HCT116 (cell line): ENCODE results near the gene SLC22A5. TPM values are rescaled to one million over a fixed set of nuclear protein-coding genes. Genes with fewer than 3 reads are reported as not detected.

ENCODE experiments used
- ATAC-seq: fragments of 200-7000 bp; cut with Tn5 transposase; 2 replicates; pipeline ENCODE4 v1.9.1; 2020; ENCODE audit warnings: mild to moderate bottlenecking, moderate library complexity
- BruUV-seq: library from RNA; stranded (reverse); fragments of 400-500 nt; replicated peaks from 2 replicates; lab custom pipeline; 2021; lab: Mats Ljungman, UMichigan
- CTCF ChIA-PET: fragments of 300-600 bp; sonication (Branson Sonifier 250); formaldehyde crosslinking; loops from one replicate; lab custom pipeline; 2021; ENCODE audit warnings: antibody characterized with exemption; lab: Charles Lee
- POLR2A ChIA-PET: fragments of 300-600, 350-600 bp; sonication (Branson Sonifier 250); formaldehyde crosslinking; loops from one replicate; lab custom pipeline; 2021; ENCODE audit warnings: antibody characterized with exemption; lab: Charles Lee
- RAD21 ChIA-PET, 2 experiments: fragments of 300-600 bp; sonication (Branson Sonifier 250); formaldehyde crosslinking; loops; one replicate each; lab custom pipeline; 2023; ENCODE audit warnings: low total read pairs in 2 of 2; ENCODE audit not compliant: uncharacterized antibody in 2 of 2, unreplicated experiment in 2 of 2, low non-redundant PET in 1 of 2; lab: Charles Lee
- DNase-seq: peaks from one replicate; pipeline ENCODE4 v3.0.0-alpha.2; 2010; ENCODE audit warnings: low read depth, low spot score
- H2AFZ ChIP-seq: fragments of 200-600 bp; shearing (Covaris generic), sonication (generic); 2 replicates; pipeline ENCODE4 v1.6.1; 2017; ENCODE audit warnings: low read depth, mixed run types, mixed read lengths, antibody characterized with exemption, low read length; ENCODE audit not compliant: poor library complexity, severe bottlenecking
- H3K27ac ChIP-seq: 2 replicates; pipeline ENCODE4 v1.5.1; 2012; ENCODE audit warnings: low read depth, low read length
- H3K27me3 ChIP-seq: fragments of 200-600 bp; sonication (generic); 2 replicates; pipeline ENCODE4 v1.6.1; 2016; ENCODE audit warnings: mixed run types, low read length, mixed read lengths; ENCODE audit not compliant: insufficient read depth
- H3K36me3 ChIP-seq, 2 experiments: fragments of 200-500 bp in 1 of 2; fragments of 200-600 bp in 1 of 2; sonication (Bioruptor generic) in 1 of 2; sonication (generic) in 1 of 2; 2 replicates each; pipeline versions ENCODE4 v1.5.1 to v1.6.1; 2014 to 2016; ENCODE audit warnings: low read length in 2 of 2, inconsistent platforms in 1 of 2, mixed read lengths in 1 of 2, mixed run types in 1 of 2; ENCODE audit not compliant: insufficient read depth in 2 of 2, control insufficient read depth in 1 of 2
- H3K4me1 ChIP-seq, 2 experiments: fragments of 200-600 bp in 1 of 2; sonication (generic) in 1 of 2; 2 replicates each; pipeline versions ENCODE4 v1.5.1 to v1.6.1; 2012 to 2017; ENCODE audit warnings: low read length in 2 of 2, inconsistent platforms in 1 of 2, mild to moderate bottlenecking in 1 of 2, mixed read lengths in 1 of 2, mixed run types in 1 of 2, moderate library complexity in 1 of 2; ENCODE audit not compliant: insufficient read depth in 2 of 2, control insufficient read depth in 1 of 2
- H3K4me2 ChIP-seq: fragments of 200-600 bp; sonication (generic); 2 replicates; pipeline ENCODE4 v1.6.1; 2017; ENCODE audit warnings: mixed run types, low read length, mixed read lengths
- H3K4me3 ChIP-seq, 2 experiments: fragments of 200-600 bp in 1 of 2; sonication (generic) in 1 of 2; replicated peaks in 1 of 2; 2 replicates each; pipeline ENCODE4 v1.5.1; 2011 to 2016; ENCODE audit warnings: low read length in 2 of 2, control low read depth in 1 of 2, low read depth in 1 of 2, mild to moderate bottlenecking in 1 of 2, mixed read lengths in 1 of 2, mixed run types in 1 of 2
- H3K79me2 ChIP-seq: fragments of 200-600 bp; sonication (generic); 2 replicates; pipeline ENCODE4 v1.6.1; 2017; ENCODE audit warnings: mild to moderate bottlenecking, mixed run types, low read length, moderate library complexity, mixed read lengths; ENCODE audit not compliant: insufficient read depth
- H3K9ac ChIP-seq: fragments of 200-600 bp; sonication (generic); 2 replicates; pipeline ENCODE4 v1.6.1; 2016; ENCODE audit warnings: low read length, mixed read lengths
- H3K9me2 ChIP-seq: fragments of 200-600 bp; sonication (generic), shearing (Covaris generic); 2 replicates; pipeline ENCODE4 v1.6.1; 2017; ENCODE audit warnings: mixed run types, mild to moderate bottlenecking, moderate library complexity; ENCODE audit not compliant: insufficient read depth
- H3K9me3 ChIP-seq, 2 experiments: fragments of 200-500 bp in 1 of 2; fragments of 200-600 bp in 1 of 2; sonication (Bioruptor generic) in 1 of 2; sonication (generic) in 1 of 2; 2 replicates each; pipeline ENCODE4 v1.6.1; 2014 to 2017; ENCODE audit warnings: low read length in 2 of 2, mixed read lengths in 2 of 2, inconsistent platforms in 1 of 2, low read depth in 1 of 2, mild to moderate bottlenecking in 1 of 2, mixed run types in 1 of 2, moderate library complexity in 1 of 2; ENCODE audit not compliant: control insufficient read depth in 1 of 2, insufficient read depth in 1 of 2
- H4K20me1 ChIP-seq: fragments of 200-600 bp; sonication (generic), shearing (Covaris generic); 2 replicates; pipeline ENCODE4 v1.6.1; 2017; ENCODE audit warnings: mixed run types, mild to moderate bottlenecking, moderate library complexity; ENCODE audit not compliant: insufficient read depth
- ATF3 ChIP-seq: IDR thresholded peaks from 2 replicates; pipeline ENCODE4 v1.6.1; 2012
- CBX3 ChIP-seq: IDR thresholded peaks from 2 replicates; pipeline ENCODE4 v1.6.1; 2012; ENCODE audit warnings: low read depth
- CEBPB ChIP-seq: IDR thresholded peaks from 2 replicates; pipeline ENCODE4 v1.6.1; 2012; ENCODE audit warnings: low read depth
- EZH2phosphoT487 ChIP-seq: fragments of 200-600 bp; IDR thresholded peaks from 2 replicates; pipeline ENCODE4 v1.6.1; 2018; ENCODE audit warnings: antibody characterized with exemption, borderline replicate concordance
- JUND ChIP-seq: IDR thresholded peaks from 2 replicates; pipeline ENCODE4 v1.6.1; 2012
- MAX ChIP-seq: IDR thresholded peaks from 2 replicates; pipeline ENCODE4 v1.6.1; 2012
- POLR2AphosphoS5 ChIP-seq: IDR thresholded peaks from 2 replicates; pipeline ENCODE4 v1.6.1; 2011; ENCODE audit warnings: mild to moderate bottlenecking, low read depth, low read length, moderate library complexity
- REST ChIP-seq: IDR thresholded peaks from 2 replicates; pipeline ENCODE4 v1.6.1; 2012; ENCODE audit warnings: low read depth
- SIN3A ChIP-seq: IDR thresholded peaks from 2 replicates; pipeline ENCODE4 v1.6.1; 2012; ENCODE audit warnings: low read depth
- SP1 ChIP-seq: IDR thresholded peaks from 2 replicates; pipeline ENCODE4 v1.6.1; 2012; ENCODE audit warnings: low read depth
- SRF ChIP-seq: IDR thresholded peaks from 2 replicates; pipeline ENCODE4 v1.6.1; 2012; ENCODE audit warnings: low read depth
- TCF7L2 ChIP-seq: IDR thresholded peaks from 2 replicates; pipeline ENCODE4 v1.7.0; 2011; ENCODE audit warnings: borderline replicate concordance, inconsistent platforms; ENCODE audit not compliant: insufficient read depth, insufficient read length; ENCODE audit errors: extremely low read depth
- YY1 ChIP-seq: IDR thresholded peaks from 2 replicates; pipeline ENCODE4 v1.6.1; 2011; ENCODE audit warnings: low read length, low read depth, moderate library complexity, mild to moderate bottlenecking; ENCODE audit not compliant: insufficient replicate concordance; ENCODE audit errors: extremely low read depth
- ZBTB33 ChIP-seq: IDR thresholded peaks from 2 replicates; pipeline ENCODE4 v1.6.1; 2011; ENCODE audit warnings: mild to moderate bottlenecking, low read length, moderate library complexity; ENCODE audit not compliant: insufficient replicate concordance; ENCODE audit errors: extremely low read depth
- ZNF274 ChIP-seq: fragments of 200-500 bp; sonication (Bioruptor generic); IDR thresholded peaks from 2 replicates; pipeline ENCODE4 v1.6.1; 2014; ENCODE audit warnings: mild to moderate bottlenecking, low read depth, low read length, inconsistent platforms
- intact Hi-C: fragments of 100-400 bp; cut with micrococcal nuclease; formaldehyde crosslinking; loops from 2 replicates; pipeline ENCODE4 v1.10.0; 2022
- total RNA-seq: library from RNA; stranded (reverse); gene quantifications from one replicate; pipeline ENCODE4 v1.2.1, GENCODE V29; 2021; ENCODE audit not compliant: unreplicated experiment

The SLC22A5 gene
- total RNA-seq, 1 experiment from 2014 or later, result 9.9 TPM

- H4K20me1 ChIP-seq, result no peaks in the 10 kb centered on the region
- POLR2A ChIA-PET, result interaction anchor here (1.6 kb wide), 1 partner anchor 74 kb away, joined by 3 read pairs; the partner anchor contains the start of gene IRF1
- intact Hi-C loops, result no loop called here
- no peaks in the 10 kb centered on the region for H3K9me2 ChIP-seq
- peaks cover 31 to 81% of the 10 kb centered on the region in 2 experiments for H3K4me1 ChIP-seq
- H3K27me3 ChIP-seq, result no peaks in the 10 kb centered on the region
- TF ChIP-seq MAX (no peak), EZH2phosphoT487 (no peak), SRF (no peak), ZNF274 (no peak), CEBPB (no peak), TCF7L2 (no peak), SP1 (no peak), CBX3 (no peak), SIN3A (no peak), POLR2AphosphoS5 (no peak), REST (no peak), JUND (no peak), ATF3 (no peak), YY1 (no peak), ZBTB33 (no peak)
- no peaks in the 10 kb centered on the region for H3K79me2 ChIP-seq
- no peak overlapping the region for H3K4me2 ChIP-seq
- ATAC-seq (no peak), DNase-seq (no peak)
- H3K27ac ChIP-seq, result no peak overlapping the region
- RAD21 ChIA-PET, result no interaction called here
- H3K4me3 ChIP-seq, result no peak overlapping the region
- H2AFZ ChIP-seq, result no peak overlapping the region
- CTCF ChIA-PET, result interaction anchor here (1.6 kb wide), 1 partner anchor 10 kb away, joined by 4 read pairs; no protein-coding TSS in a partner anchor
- H3K36me3 ChIP-seq, result no peaks in the 10 kb centered on the region
- no peak overlapping the region for H3K9ac ChIP-seq
- no peaks in the 10 kb centered on the region for H3K9me3 ChIP-seq
- BruUV-seq, result no TSS peak
Observed at GRCh38 chr5:132417010-132417439, 47.5 kb downstream of the SLC22A5 start.
